CD14-positive monocyte (primary cell): ENCODE results near the gene KBTBD8. TPM values are rescaled to one million over a fixed set of nuclear protein-coding genes. Genes with fewer than 3 reads are reported as not detected.

Experiments used
- DNase-seq, 3 donors: peaks; one replicate each; pipeline ENCODE4 v3.0.0-alpha.2; 2011 to 2022
- H2AFZ ChIP-seq: 2 replicates; pipeline ENCODE4 v1.6.0; 2012; ENCODE audit warnings: mild to moderate bottlenecking, low read depth, low read length, inconsistent platforms; ENCODE audit not compliant: insufficient read depth, poor library complexity, severe bottlenecking
- H3K27ac ChIP-seq, 2 donors: 1 replicate in 1 of 2; 2 replicates in 1 of 2; pipeline ENCODE4 v1.5.1; 2012 to 2013; ENCODE audit warnings: low read length in 2 of 2, control low read depth in 1 of 2, inconsistent platforms in 1 of 2, low read depth in 1 of 2, mild to moderate bottlenecking in 1 of 2
- H3K27me3 ChIP-seq, 2 donors: one replicate each; pipeline versions ENCODE4 v1.6.0 to v1.6.1; 2011 to 2013; ENCODE audit warnings: low read length in 2 of 2; ENCODE audit not compliant: control insufficient read depth in 2 of 2, insufficient read depth in 2 of 2
- H3K36me3 ChIP-seq, 2 donors: replicated peaks in 1 of 2; 1 replicate in 1 of 2; 2 replicates in 1 of 2; pipeline versions ENCODE4 v1.5.1 to v1.6.1; 2012 to 2013; ENCODE audit warnings: low read length in 2 of 2, control low read depth in 1 of 2, inconsistent platforms in 1 of 2, mild to moderate bottlenecking in 1 of 2; ENCODE audit not compliant: insufficient read depth in 2 of 2, control insufficient read depth in 1 of 2
- H3K4me1 ChIP-seq, 2 donors: 1 replicate in 1 of 2; 2 replicates in 1 of 2; pipeline versions ENCODE4 v1.5.1 to v1.6.1; 2012 to 2013; ENCODE audit warnings: low read length in 2 of 2, control low read depth in 1 of 2, inconsistent platforms in 1 of 2, mild to moderate bottlenecking in 1 of 2, moderate library complexity in 1 of 2; ENCODE audit not compliant: insufficient read depth in 2 of 2, control insufficient read depth in 1 of 2
- H3K4me2 ChIP-seq: replicated peaks from 2 replicates; pipeline ENCODE3; 2012; ENCODE audit warnings: low read length, moderate library complexity, mild to moderate bottlenecking; ENCODE audit not compliant: poor library complexity, severe bottlenecking; ENCODE audit errors: extremely low read depth
- H3K4me3 ChIP-seq, 3 experiments: fragments of 200-600 bp in 1 of 3; sonication (generic) in 1 of 3; replicated peaks in 1 of 3; 1 replicate in 2 of 3; 2 replicates in 1 of 3; pipeline ENCODE4 v1.5.1; 2011 to 2013; ENCODE audit warnings: low read length in 3 of 3, mild to moderate bottlenecking in 3 of 3, control low read depth in 2 of 3, low read depth in 2 of 3, inconsistent platforms in 1 of 3, moderate library complexity in 1 of 3
- H3K79me2 ChIP-seq: 2 replicates; pipeline ENCODE4 v1.6.0; 2012; ENCODE audit warnings: mild to moderate bottlenecking, control low read depth, inconsistent platforms, low read length, moderate library complexity; ENCODE audit not compliant: insufficient read depth
- H3K9ac ChIP-seq: 2 replicates; pipeline ENCODE4 v1.6.0; 2017; ENCODE audit warnings: low read length, mild to moderate bottlenecking; ENCODE audit not compliant: insufficient read depth, poor library complexity, severe bottlenecking
- H3K9me3 ChIP-seq, 2 donors: replicated peaks in 1 of 2; 1 replicate in 1 of 2; 2 replicates in 1 of 2; pipeline versions ENCODE4 v1.5.1 to v1.6.1; 2012 to 2013; ENCODE audit warnings: low read length in 2 of 2, control low read depth in 1 of 2; ENCODE audit not compliant: control insufficient read depth in 1 of 2, insufficient read depth in 1 of 2
- H4K20me1 ChIP-seq: 2 replicates; pipeline ENCODE4 v1.6.0; 2012; ENCODE audit warnings: mild to moderate bottlenecking, low read length, control low read depth, moderate library complexity; ENCODE audit not compliant: insufficient read depth
- H3K27ac Mint-ChIP-seq, 7 donors: one replicate each; pipeline ENCODE4 v1.8.0; 2020; ENCODE audit warnings: mild to moderate bottlenecking in 7 of 7, mixed read lengths in 7 of 7, moderate library complexity in 6 of 7, inconsistent platforms in 2 of 7
- H3K27me3 Mint-ChIP-seq, 3 donors: one replicate each; pipeline ENCODE4 v1.8.0; 2021 to 2022; ENCODE audit warnings: low read depth in 3 of 3, mild to moderate bottlenecking in 3 of 3, mixed read lengths in 3 of 3, moderate library complexity in 3 of 3, inconsistent platforms in 1 of 3
- H3K36me3 Mint-ChIP-seq, 2 donors: one replicate each; pipeline ENCODE4 v1.8.0; 2020; ENCODE audit warnings: mixed read lengths in 2 of 2, inconsistent platforms in 1 of 2, mild to moderate bottlenecking in 1 of 2
- H3K4me1 Mint-ChIP-seq: one replicate; pipeline ENCODE4 v1.8.0; 2020; ENCODE audit warnings: mild to moderate bottlenecking, mixed read lengths
- H3K4me3 Mint-ChIP-seq, 2 donors: one replicate each; pipeline ENCODE4 v1.8.0; 2020; ENCODE audit warnings: mild to moderate bottlenecking in 2 of 2, mixed read lengths in 2 of 2, moderate library complexity in 1 of 2
- H3K9me3 Mint-ChIP-seq, 7 donors: one replicate each; pipeline ENCODE4 v1.8.0; 2020 to 2022; ENCODE audit warnings: mixed read lengths in 7 of 7, mild to moderate bottlenecking in 6 of 7, moderate library complexity in 6 of 7, inconsistent platforms in 2 of 7
- WGBS: methylation state at CpG from one replicate; pipeline ENCODE4 v1.1.5; 2013; ENCODE audit warnings: missing lambda C conversion rate; ENCODE audit not compliant: insufficient coverage; 5-methylcytosine and 5-hydroxymethylcytosine counted together
- intact Hi-C, 2 donors: fragments of 100-400 bp; cut with micrococcal nuclease; formaldehyde crosslinking; loops; one replicate each; pipeline versions ENCODE4 v1.15.0 to v1.15.1; 2023
- polyA plus RNA-seq, 3 donors: library from polyadenylated mRNA; depleted of rRNA in 1 of 3; unstranded in 2 of 3; stranded (reverse) in 1 of 3; fragments of 300-500 nt in 2 of 3; fragments of >200 nt in 1 of 3; fragmentation: Illumina TruSeq in 2 of 3; gene quantifications; 1 replicate in 2 of 3; 2 replicates in 1 of 3; pipeline ENCODE4 v1.2.3, GENCODE V29; 2012 to 2021
- TF ChIP-seq, protein P1 (sequence below): fragments of 200-600 bp; IDR thresholded peaks from one replicate; pipeline ENCODE4 v1.8.0; 2022; ENCODE audit warnings: antibody characterized with exemption, mild to moderate bottlenecking

The KBTBD8 gene
- polyA plus RNA-seq, 3 donors: 3.0 to 11.7 (median 3.2) TPM

DNA sequence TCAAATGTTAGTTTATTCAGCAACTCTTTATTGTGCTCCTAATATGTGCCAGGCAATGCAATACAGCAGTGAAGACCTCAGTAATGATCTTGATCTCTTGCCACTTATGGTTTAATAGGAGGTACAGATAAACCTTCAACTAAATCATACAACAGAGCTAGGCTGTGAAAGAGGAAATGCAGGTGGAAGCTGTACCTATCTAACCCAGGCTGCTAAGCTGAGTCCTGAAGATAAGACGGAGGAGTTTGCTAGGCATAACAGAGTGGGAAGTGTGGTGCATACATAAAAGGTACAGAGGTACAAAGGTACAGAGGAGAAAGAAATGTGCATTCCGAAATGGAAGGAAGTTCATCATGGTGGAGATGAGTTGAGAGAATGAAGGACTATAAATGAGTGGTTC lies 35.0 kb downstream of the KBTBD8 start:
- Histone ChIP-seq H3K36me3 (no peaks in the 10 kb centered on the region), H3K9ac (no peak overlapping the region), H3K4me1 (peaks cover 7 to 12% of the 10 kb centered on the region in 2 donors), H3K79me2 (no peaks in the 10 kb centered on the region), H3K4me2 (no peak overlapping the region), H3K27ac (no peak overlapping the region), H4K20me1 (no peaks in the 10 kb centered on the region), H3K4me3 (no peak overlapping the region), H3K9me3 (no peaks in the 10 kb centered on the region), H3K27me3 (no peaks in the 10 kb centered on the region), H2AFZ (no peak overlapping the region)
- Mint-ChIP-seq H3K9me3 (peaks cover 0 to 4% (median 0%) of the 10 kb centered on the region in 7 donors), H3K4me3 (no peak overlapping the region), H3K27me3 (peaks cover 0 to 7% (median 6%) of the 10 kb centered on the region in 3 donors), H3K36me3 (no peaks in the 10 kb centered on the region), H3K27ac (no peak overlapping the region), H3K4me1 (peaks cover 12% of the 10 kb centered on the region)
- no peak for DNase-seq
- intact Hi-C loops: loop anchor here in 1 of 2 donors (5.0 kb wide), 1 partner anchor 61 kb away; no protein-coding TSS in a partner anchor
- 76% methylated on average over 2 of the region's 2 CpGs for WGBS
- TF ChIP-seq, protein P1, sequence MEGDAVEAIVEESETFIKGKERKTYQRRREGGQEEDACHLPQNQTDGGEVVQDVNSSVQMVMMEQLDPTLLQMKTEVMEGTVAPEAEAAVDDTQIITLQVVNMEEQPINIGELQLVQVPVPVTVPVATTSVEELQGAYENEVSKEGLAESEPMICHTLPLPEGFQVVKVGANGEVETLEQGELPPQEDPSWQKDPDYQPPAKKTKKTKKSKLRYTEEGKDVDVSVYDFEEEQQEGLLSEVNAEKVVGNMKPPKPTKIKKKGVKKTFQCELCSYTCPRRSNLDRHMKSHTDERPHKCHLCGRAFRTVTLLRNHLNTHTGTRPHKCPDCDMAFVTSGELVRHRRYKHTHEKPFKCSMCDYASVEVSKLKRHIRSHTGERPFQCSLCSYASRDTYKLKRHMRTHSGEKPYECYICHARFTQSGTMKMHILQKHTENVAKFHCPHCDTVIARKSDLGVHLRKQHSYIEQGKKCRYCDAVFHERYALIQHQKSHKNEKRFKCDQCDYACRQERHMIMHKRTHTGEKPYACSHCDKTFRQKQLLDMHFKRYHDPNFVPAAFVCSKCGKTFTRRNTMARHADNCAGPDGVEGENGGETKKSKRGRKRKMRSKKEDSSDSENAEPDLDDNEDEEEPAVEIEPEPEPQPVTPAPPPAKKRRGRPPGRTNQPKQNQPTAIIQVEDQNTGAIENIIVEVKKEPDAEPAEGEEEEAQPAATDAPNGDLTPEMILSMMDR: no peak

DNA sequence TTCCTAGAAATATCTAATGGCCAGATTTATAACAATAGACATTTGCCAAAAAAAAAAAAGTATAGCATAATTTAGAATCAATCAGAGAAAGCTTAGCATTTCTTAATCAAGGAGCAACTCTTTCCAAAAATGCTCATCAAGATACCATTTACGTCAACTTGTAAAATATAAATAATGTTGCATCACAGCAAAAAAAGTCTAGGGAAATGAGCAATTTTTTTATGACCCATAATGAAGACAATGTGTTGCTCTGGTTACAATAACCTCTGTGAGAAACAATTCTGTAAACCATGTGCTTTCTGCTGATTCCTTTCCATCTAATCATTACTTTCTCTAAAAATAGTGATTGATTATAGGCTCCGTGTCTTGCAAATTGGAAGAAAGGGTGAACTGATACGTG lies 36.3 kb downstream of the KBTBD8 start:
- no peaks in the 10 kb centered on the region for H3K79me2 ChIP-seq
- peaks cover 12% of the 10 kb centered on the region for H3K4me1 Mint-ChIP-seq
- peaks cover 7 to 12% of the 10 kb centered on the region in 2 donors for H3K4me1 ChIP-seq
- 100% methylated on average over 1 of the region's 3 CpGs for WGBS
- H2AFZ ChIP-seq: no peak overlapping the region
- TF ChIP-seq, protein P1: no peak
- H4K20me1 ChIP-seq: no peaks in the 10 kb centered on the region
- no peaks in the 10 kb centered on the region for H3K36me3 Mint-ChIP-seq
- no peaks in the 10 kb centered on the region for H3K27me3 Mint-ChIP-seq
- H3K27ac Mint-ChIP-seq: no peak overlapping the region
- H3K9ac ChIP-seq: no peak overlapping the region
- no peak overlapping the region for H3K4me3 Mint-ChIP-seq
- H3K4me3 ChIP-seq: no peak overlapping the region
- H3K9me3 Mint-ChIP-seq: peaks cover 0 to 4% (median 0%) of the 10 kb centered on the region in 7 donors
- no peak for DNase-seq
- H3K27me3 ChIP-seq: no peaks in the 10 kb centered on the region
- intact Hi-C loops: loop anchor here in 1 of 2 donors (5.0 kb wide), 1 partner anchor 62 kb away; no protein-coding TSS in a partner anchor
- no peak overlapping the region for H3K4me2 ChIP-seq
- no peak overlapping the region for H3K27ac ChIP-seq
- H3K36me3 ChIP-seq: no peaks in the 10 kb centered on the region
- H3K9me3 ChIP-seq: no peaks in the 10 kb centered on the region
